Measurements from ENCODE around the gene CSE1L. TPM values are rescaled to one million over a fixed set of nuclear protein-coding genes. Genes with fewer than 3 reads are reported as not detected.

The CSE1L gene
- total RNA-seq, 1 experiment from 2014 or later: 246 TPM

DNA sequence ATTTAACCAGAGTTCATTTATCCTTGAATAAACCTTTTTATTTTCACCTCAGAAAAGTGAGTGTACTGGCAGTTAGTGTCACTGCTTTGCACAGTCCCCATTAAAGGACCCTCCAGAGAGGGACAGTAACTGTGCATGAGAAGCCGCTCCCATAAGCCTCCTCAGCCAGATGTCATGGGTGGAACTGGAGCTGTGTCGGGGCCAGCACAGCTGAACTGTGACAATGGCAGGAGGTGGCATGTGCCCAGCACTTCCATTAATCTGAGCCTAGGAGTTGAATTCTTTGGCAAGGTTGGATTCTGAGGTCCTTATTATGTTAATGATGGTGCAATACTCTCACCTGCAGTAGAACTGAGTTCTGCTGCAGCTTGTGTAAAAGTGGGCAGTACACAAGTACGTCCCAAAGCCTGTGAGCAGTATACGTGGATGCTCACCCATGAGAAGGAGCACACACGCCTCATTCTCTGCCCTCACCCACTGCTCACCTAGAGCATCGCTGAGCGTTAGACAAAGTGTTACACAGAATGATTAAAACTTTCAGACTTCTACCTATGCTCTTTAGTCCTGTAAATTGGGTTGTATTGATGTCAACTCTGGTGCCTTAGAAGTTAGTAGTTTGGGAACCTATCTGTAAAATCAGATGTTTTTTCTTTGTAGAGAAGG is 11.9 kb upstream of the CSE1L start:
- no peak for DNase-seq
- Histone ChIP-seq H3K14ac (ENCODE audit: insufficient read depth, low read length) (no peak overlapping the region), H2BK12ac (ENCODE audit: insufficient read length, low read depth, low read length) (no peak overlapping the region), H2BK5ac (ENCODE audit: insufficient read length, low read length) (no peak overlapping the region), H3K9ac (ENCODE audit: extremely low read depth, insufficient read length, low read length) (no peak overlapping the region), H2BK15ac (ENCODE audit: low read depth, low read length) (no peak overlapping the region), H2AK5ac (ENCODE audit: insufficient read length, low read length) (no peak overlapping the region), H4K91ac (ENCODE audit: insufficient read length, low read depth, low read length) (no peak overlapping the region), H3K23ac (ENCODE audit: insufficient read length, low read depth, low read length) (no peak overlapping the region), H3T11ph (ENCODE audit: low read length) (no peak overlapping the region), H3K9me3 (ENCODE audit: control insufficient read depth, low read depth, low read length) (no peaks in the 10 kb centered on the region), H2BK120ac (ENCODE audit: low read depth, low read length, poor library complexity, severe bottlenecking) (no peak overlapping the region), H2BK20ac (ENCODE audit: low read depth, low read length, poor library complexity, severe bottlenecking) (no peak overlapping the region), H3K79me2 (ENCODE audit: insufficient read depth, low read length) (no peaks in the 10 kb centered on the region), H3K4ac (ENCODE audit: low read depth, low read length) (no peak overlapping the region), H4K8ac (replicated peaks; ENCODE audit: insufficient read length, low read depth, low read length) (no peak overlapping the region), H3K56ac (ENCODE audit: insufficient read length, low read depth, low read length) (no peak overlapping the region), H3K4me1 (ENCODE audit: insufficient read depth, low read length) (no peaks in the 10 kb centered on the region), H3K27me3 (ENCODE audit: insufficient read depth, low read length) (no peaks in the 10 kb centered on the region), H3K79me1 (ENCODE audit: insufficient read depth, low read depth, low read length, poor library complexity, severe bottlenecking) (no peaks in the 10 kb centered on the region), H3K18ac (ENCODE audit: insufficient read length, low read depth, low read length) (no peak overlapping the region), H2AFZ (ENCODE audit: low read length) (no peak overlapping the region), H4K20me1 (ENCODE audit: control insufficient read depth, insufficient read depth, insufficient read length) (no peaks in the 10 kb centered on the region), H3K4me2 (ENCODE audit: insufficient read depth, insufficient read length, low read length) (no peak overlapping the region), H3K27ac (ENCODE audit: insufficient read length, low read depth, low read length) (no peak overlapping the region), H4K5ac (ENCODE audit: insufficient read length, low read depth, low read length) (no peak overlapping the region), H3K23me2 (ENCODE audit: insufficient read length, low read depth, low read length, poor library complexity, severe bottlenecking) (no peaks in the 10 kb centered on the region)
- H3K27me3 Mint-ChIP-seq (ENCODE audit: low read depth): no peaks in the 10 kb centered on the region
- H3K27ac Mint-ChIP-seq: no peak overlapping the region
- H3K9me3 Mint-ChIP-seq: no peaks in the 10 kb centered on the region
- H3K4me3 Mint-ChIP-seq: no peak overlapping the region
- WGBS (ENCODE audit: extremely low coverage, insufficient read length, low lambda C conversion rate): no CpG with 5 or more reads among the region's 7 CpGs
- TF ChIP-seq, protein P1, sequence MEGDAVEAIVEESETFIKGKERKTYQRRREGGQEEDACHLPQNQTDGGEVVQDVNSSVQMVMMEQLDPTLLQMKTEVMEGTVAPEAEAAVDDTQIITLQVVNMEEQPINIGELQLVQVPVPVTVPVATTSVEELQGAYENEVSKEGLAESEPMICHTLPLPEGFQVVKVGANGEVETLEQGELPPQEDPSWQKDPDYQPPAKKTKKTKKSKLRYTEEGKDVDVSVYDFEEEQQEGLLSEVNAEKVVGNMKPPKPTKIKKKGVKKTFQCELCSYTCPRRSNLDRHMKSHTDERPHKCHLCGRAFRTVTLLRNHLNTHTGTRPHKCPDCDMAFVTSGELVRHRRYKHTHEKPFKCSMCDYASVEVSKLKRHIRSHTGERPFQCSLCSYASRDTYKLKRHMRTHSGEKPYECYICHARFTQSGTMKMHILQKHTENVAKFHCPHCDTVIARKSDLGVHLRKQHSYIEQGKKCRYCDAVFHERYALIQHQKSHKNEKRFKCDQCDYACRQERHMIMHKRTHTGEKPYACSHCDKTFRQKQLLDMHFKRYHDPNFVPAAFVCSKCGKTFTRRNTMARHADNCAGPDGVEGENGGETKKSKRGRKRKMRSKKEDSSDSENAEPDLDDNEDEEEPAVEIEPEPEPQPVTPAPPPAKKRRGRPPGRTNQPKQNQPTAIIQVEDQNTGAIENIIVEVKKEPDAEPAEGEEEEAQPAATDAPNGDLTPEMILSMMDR (conservative IDR thresholded peaks at IDR 0.05): no peak
- H3K4me1 Mint-ChIP-seq: peaks cover 4 to 8% of the 10 kb centered on the region in 2 experiments; a peak in 3 of 4 replicates
- H3K36me3 Mint-ChIP-seq (ENCODE audit: insufficient read depth in 1 of 3, low read depth in 3 of 3): peaks cover 2 to 23% (median 18%) of the 10 kb centered on the region in 3 experiments; a peak in 6 of 7 replicates

Measured in H9 (cell line).